ENCODE measurements around the gene SLAMF6.
A peak's percentile ranks its signal among the peaks of the same experiment; 100 is the strongest.

The SLAMF6 gene

DNA sequence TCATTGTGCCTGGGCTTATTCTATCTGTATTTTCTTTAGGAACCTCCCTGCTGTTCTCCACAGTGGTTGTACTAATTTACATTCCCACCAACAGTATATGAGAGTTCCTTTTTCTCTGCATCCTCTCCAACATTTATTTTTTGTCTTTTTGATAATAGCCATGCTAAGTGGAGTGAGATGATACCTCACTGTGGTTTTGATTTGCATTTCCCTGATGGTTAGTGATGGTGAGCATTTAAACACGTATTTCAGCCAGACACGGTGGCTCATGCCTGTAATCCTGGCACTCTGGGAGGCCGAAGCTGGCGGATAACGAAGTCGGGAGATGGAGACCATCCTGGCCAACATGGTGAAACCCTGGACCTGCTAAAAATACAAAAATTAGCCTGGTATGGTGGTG is 57.9 kb downstream of the SLAMF6 start:
- TF ChIP-seq EZH2 (optimal IDR thresholded peaks at IDR 0.05; ENCODE audit: low read depth, low read length) (no peak), EZH2phosphoT487 (IDR thresholded peaks at IDR 0.05; ENCODE audit: low read length) (no peak)
- TF ChIP-seq, protein P1, sequence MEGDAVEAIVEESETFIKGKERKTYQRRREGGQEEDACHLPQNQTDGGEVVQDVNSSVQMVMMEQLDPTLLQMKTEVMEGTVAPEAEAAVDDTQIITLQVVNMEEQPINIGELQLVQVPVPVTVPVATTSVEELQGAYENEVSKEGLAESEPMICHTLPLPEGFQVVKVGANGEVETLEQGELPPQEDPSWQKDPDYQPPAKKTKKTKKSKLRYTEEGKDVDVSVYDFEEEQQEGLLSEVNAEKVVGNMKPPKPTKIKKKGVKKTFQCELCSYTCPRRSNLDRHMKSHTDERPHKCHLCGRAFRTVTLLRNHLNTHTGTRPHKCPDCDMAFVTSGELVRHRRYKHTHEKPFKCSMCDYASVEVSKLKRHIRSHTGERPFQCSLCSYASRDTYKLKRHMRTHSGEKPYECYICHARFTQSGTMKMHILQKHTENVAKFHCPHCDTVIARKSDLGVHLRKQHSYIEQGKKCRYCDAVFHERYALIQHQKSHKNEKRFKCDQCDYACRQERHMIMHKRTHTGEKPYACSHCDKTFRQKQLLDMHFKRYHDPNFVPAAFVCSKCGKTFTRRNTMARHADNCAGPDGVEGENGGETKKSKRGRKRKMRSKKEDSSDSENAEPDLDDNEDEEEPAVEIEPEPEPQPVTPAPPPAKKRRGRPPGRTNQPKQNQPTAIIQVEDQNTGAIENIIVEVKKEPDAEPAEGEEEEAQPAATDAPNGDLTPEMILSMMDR (IDR thresholded peaks at IDR 0.05; ENCODE audit: low read length), result no peak
- DNase-seq, result no peak
- Histone ChIP-seq H3F3A (ENCODE audit: insufficient read depth, low read length) (no peaks in the 10 kb centered on the region), H3K79me2 (ENCODE audit: low read length) (no peaks in the 10 kb centered on the region), H3K36me3 (replicated peaks; ENCODE audit: insufficient read depth, low read length) (no peaks in the 10 kb centered on the region), H3K4me2 (ENCODE audit: low read depth, low read length) (no peak overlapping the region), H3K27ac (ENCODE audit: low read length) (no peak overlapping the region), H3K9me3 (replicated peaks; ENCODE audit: insufficient read depth, low read length) (no peaks in the 10 kb centered on the region), H4K20me1 (ENCODE audit: insufficient read depth, low read length) (no peaks in the 10 kb centered on the region), H3K9ac (ENCODE audit: low read length) (no peak overlapping the region), H3K4me1 (ENCODE audit: low read length) (no peaks in the 10 kb centered on the region), H3K4me3 (ENCODE audit: low read length) (no peak overlapping the region), H3K27me3 (replicated peaks; ENCODE audit: insufficient read depth, low read length) (no peaks in the 10 kb centered on the region), H2AFZ (ENCODE audit: low read length) (no peak overlapping the region), H3K9me2 (replicated peaks; ENCODE audit: insufficient read depth, low read length) (no peaks in the 10 kb centered on the region)

DNA sequence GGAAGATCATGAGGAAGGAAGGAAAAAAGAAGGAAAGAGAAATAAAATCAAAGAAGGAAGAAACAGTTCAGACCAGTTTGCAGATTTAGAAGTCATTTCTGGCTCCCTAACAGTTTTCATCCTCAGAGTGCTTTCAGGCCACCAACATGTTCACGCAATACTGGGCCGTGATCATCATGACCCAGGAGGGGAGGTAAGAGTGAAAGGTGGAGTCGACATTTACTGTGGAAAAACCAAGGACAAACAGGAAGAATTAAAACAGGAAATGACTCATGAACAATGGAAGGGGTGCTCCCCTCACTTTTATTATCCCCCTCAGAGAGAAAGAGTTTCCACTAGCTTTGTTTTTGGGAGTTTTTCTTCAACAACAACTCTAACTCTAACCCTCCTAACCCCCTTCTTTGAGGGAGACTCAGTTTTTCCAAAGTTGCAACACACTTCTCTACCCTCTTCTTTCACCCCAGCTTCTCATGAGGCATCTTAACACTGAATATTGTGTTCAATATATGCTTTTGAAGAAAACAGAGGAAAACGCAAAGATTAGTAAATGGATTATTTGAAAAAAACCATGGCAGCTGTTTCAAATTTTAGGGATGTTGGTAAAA is 62.3 kb downstream of the SLAMF6 start:
- H3K9me3 ChIP-seq (replicated peaks; ENCODE audit: insufficient read depth, low read length), result no peaks in the 10 kb centered on the region
- no peak overlapping the region for H3K27ac ChIP-seq (ENCODE audit: low read length)
- peak; percentile 5 for DNase-seq
- no peaks in the 10 kb centered on the region for H3K27me3 ChIP-seq (replicated peaks; ENCODE audit: insufficient read depth, low read length)
- TF ChIP-seq EZH2 (optimal IDR thresholded peaks at IDR 0.05; ENCODE audit: low read depth, low read length) (no peak), EZH2phosphoT487 (IDR thresholded peaks at IDR 0.05; ENCODE audit: low read length) (no peak)
- H3K79me2 ChIP-seq (ENCODE audit: low read length), result no peaks in the 10 kb centered on the region
- no peak overlapping the region for H3K4me2 ChIP-seq (ENCODE audit: low read depth, low read length)
- H3K9me2 ChIP-seq (replicated peaks; ENCODE audit: insufficient read depth, low read length), result no peaks in the 10 kb centered on the region
- H3K4me1 ChIP-seq (ENCODE audit: low read length), result no peaks in the 10 kb centered on the region
- H2AFZ ChIP-seq (ENCODE audit: low read length), result no peak overlapping the region
- no peaks in the 10 kb centered on the region for H4K20me1 ChIP-seq (ENCODE audit: insufficient read depth, low read length)
- no peaks in the 10 kb centered on the region for H3F3A ChIP-seq (ENCODE audit: insufficient read depth, low read length)
- no peaks in the 10 kb centered on the region for H3K36me3 ChIP-seq (replicated peaks; ENCODE audit: insufficient read depth, low read length)
- no peak overlapping the region for H3K9ac ChIP-seq (ENCODE audit: low read length)
- H3K4me3 ChIP-seq (ENCODE audit: low read length), result no peak overlapping the region

DNA sequence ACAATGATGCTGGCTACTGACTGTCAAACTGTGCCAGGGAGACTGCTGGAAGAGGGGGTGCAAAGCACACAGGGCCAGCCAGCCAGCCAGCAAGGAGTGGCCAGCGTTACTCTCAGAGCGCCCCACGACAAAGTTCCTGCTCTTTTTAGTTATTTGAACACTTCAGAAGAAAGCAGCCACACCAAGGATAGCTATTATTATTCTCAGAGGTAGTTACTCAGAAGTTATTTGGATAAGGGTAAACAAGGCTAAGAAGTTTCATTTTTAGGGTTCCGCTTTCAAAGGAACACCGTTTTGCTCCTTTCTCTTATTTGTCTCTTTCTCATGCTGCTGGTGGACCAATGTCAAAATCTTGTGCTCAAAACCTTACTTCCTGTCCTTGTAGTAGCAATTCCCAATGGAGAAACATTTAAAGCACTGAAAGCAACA is 62.8 kb downstream of the SLAMF6 start:
- Histone ChIP-seq H3K4me2 (ENCODE audit: low read depth, low read length) (no peak overlapping the region), H3K27ac (ENCODE audit: low read length) (no peak overlapping the region), H3K4me1 (ENCODE audit: low read length) (no peaks in the 10 kb centered on the region), H4K20me1 (ENCODE audit: insufficient read depth, low read length) (no peaks in the 10 kb centered on the region), H3F3A (ENCODE audit: insufficient read depth, low read length) (no peaks in the 10 kb centered on the region), H3K9me3 (replicated peaks; ENCODE audit: insufficient read depth, low read length) (no peaks in the 10 kb centered on the region), H2AFZ (ENCODE audit: low read length) (no peak overlapping the region), H3K9me2 (replicated peaks; ENCODE audit: insufficient read depth, low read length) (no peaks in the 10 kb centered on the region), H3K79me2 (ENCODE audit: low read length) (no peaks in the 10 kb centered on the region), H3K9ac (ENCODE audit: low read length) (no peak overlapping the region), H3K4me3 (ENCODE audit: low read length) (no peak overlapping the region), H3K36me3 (replicated peaks; ENCODE audit: insufficient read depth, low read length) (no peaks in the 10 kb centered on the region), H3K27me3 (replicated peaks; ENCODE audit: insufficient read depth, low read length) (no peaks in the 10 kb centered on the region)
- no peak for DNase-seq
- TF ChIP-seq, protein P1 (IDR thresholded peaks at IDR 0.05; ENCODE audit: low read length), result no peak
- no peak for TF ChIP-seq EZH2 (optimal IDR thresholded peaks at IDR 0.05; ENCODE audit: low read depth, low read length)
- no peak for TF ChIP-seq EZH2phosphoT487 (IDR thresholded peaks at IDR 0.05; ENCODE audit: low read length)

DNA sequence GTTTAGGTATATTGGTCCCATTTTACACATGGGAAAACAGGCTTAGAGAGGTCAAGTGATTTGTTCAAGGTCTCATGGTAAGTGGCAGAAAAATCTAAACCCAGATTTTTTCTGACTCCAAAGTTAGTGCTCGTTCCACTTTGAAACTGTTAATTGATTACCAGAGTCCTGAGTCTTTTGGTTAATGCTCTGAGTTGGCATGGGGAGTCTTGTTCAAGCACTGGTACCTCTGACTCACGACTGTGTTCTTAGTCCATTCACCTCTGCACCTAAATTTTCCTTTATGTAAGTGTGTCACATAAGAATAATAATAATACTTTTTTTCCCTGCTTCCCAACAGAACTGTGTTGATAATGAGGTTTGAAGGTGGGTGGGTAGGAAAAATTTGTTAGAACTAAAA is 63.4 kb downstream of the SLAMF6 start:
- no peak overlapping the region for H3K9ac ChIP-seq (ENCODE audit: low read length)
- H3K9me3 ChIP-seq (replicated peaks; ENCODE audit: insufficient read depth, low read length), result no peaks in the 10 kb centered on the region
- no peaks in the 10 kb centered on the region for H4K20me1 ChIP-seq (ENCODE audit: insufficient read depth, low read length)
- H3K27me3 ChIP-seq (replicated peaks; ENCODE audit: insufficient read depth, low read length), result no peaks in the 10 kb centered on the region
- H3K36me3 ChIP-seq (replicated peaks; ENCODE audit: insufficient read depth, low read length), result no peaks in the 10 kb centered on the region
- H3K4me1 ChIP-seq (ENCODE audit: low read length), result no peaks in the 10 kb centered on the region
- peak; percentile 5 for DNase-seq
- no peaks in the 10 kb centered on the region for H3F3A ChIP-seq (ENCODE audit: insufficient read depth, low read length)
- H2AFZ ChIP-seq (ENCODE audit: low read length), result no peak overlapping the region
- H3K9me2 ChIP-seq (replicated peaks; ENCODE audit: insufficient read depth, low read length), result no peaks in the 10 kb centered on the region
- H3K79me2 ChIP-seq (ENCODE audit: low read length), result no peaks in the 10 kb centered on the region
- TF ChIP-seq, protein P1 (IDR thresholded peaks at IDR 0.05; ENCODE audit: low read length), result no peak
- TF ChIP-seq EZH2 (optimal IDR thresholded peaks at IDR 0.05; ENCODE audit: low read depth, low read length) (no peak), EZH2phosphoT487 (IDR thresholded peaks at IDR 0.05; ENCODE audit: low read length) (no peak)
- no peak overlapping the region for H3K4me2 ChIP-seq (ENCODE audit: low read depth, low read length)
- no peak overlapping the region for H3K4me3 ChIP-seq (ENCODE audit: low read length)
- no peak overlapping the region for H3K27ac ChIP-seq (ENCODE audit: low read length)
